Mammary epithelial cell (primary cell): ENCODE results near the gene BBS9.

ENCODE experiments used
- CTCF ChIP-seq, 2 donors: IDR thresholded peaks in 1 of 2; conservative IDR thresholded peaks in 1 of 2; 2 replicates each; pipeline ENCODE4 v1.5.1; 2011 to 2012; ENCODE audit warnings: inconsistent platforms in 2 of 2, low read length in 2 of 2, mild to moderate bottlenecking in 2 of 2, control low read depth in 1 of 2, low read depth in 1 of 2; ENCODE audit not compliant: insufficient read depth in 1 of 2; ENCODE audit errors: extremely low read depth in 1 of 2
- EZH2 ChIP-seq: IDR thresholded peaks from 2 replicates; pipeline ENCODE4 v1.6.1; 2012; ENCODE audit warnings: low read length, inconsistent platforms, borderline replicate concordance

DNA sequence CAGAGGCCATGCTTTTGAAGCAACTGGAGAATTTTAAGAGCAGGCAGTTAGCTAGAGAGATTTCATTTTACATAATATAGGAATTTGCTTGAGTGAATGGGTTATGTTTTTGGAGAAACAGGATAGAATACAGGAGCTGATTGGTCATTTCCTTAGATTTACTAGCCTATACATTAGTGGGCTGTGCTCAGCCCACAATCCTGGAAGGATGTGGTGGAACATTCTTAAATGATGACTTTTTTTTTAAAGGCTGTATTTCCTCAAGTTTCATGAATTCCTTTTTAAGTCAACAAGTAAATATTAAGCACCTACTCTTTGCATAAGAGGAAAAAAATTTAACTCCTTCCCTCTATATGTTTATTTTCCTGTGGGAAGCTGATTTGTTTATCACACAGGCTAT, 461.6 kb downstream of the BBS9 start:
- no peak for TF ChIP-seq CTCF (conservative IDR thresholded peaks at IDR 0.05 in 1 of 2, IDR thresholded peaks at IDR 0.05 in 1 of 2; ENCODE audit: extremely low read depth in 1 of 2, insufficient read depth in 1 of 2, low read depth in 1 of 2, low read length in 2 of 2)
- no peak for TF ChIP-seq EZH2
